Immature natural killer cell (primary cell): ENCODE data around the gene RUNDC1. TPM values are rescaled to one million over a fixed set of nuclear protein-coding genes. Genes with fewer than 3 reads are reported as not detected.

Source experiments
- DNase-seq, 3 donors: peaks; one replicate each; pipeline ENCODE4 v3.0.0; 2022; ENCODE audit warnings: mixed read lengths in 1 of 3
- H3K27ac Mint-ChIP-seq, 6 donors: one replicate each; pipeline ENCODE4 v1.8.0; 2020; ENCODE audit warnings: mixed read lengths in 6 of 6, mild to moderate bottlenecking in 5 of 6, inconsistent platforms in 4 of 6, moderate library complexity in 3 of 6
- H3K27me3 Mint-ChIP-seq, 3 donors: one replicate each; pipeline ENCODE4 v1.8.0; 2020 to 2021; ENCODE audit warnings: low read depth in 3 of 3, mild to moderate bottlenecking in 3 of 3, mixed read lengths in 3 of 3, moderate library complexity in 3 of 3, inconsistent platforms in 1 of 3
- H3K36me3 Mint-ChIP-seq, 3 donors: one replicate each; pipeline ENCODE4 v1.8.0; 2020; ENCODE audit warnings: mixed read lengths in 3 of 3, inconsistent platforms in 2 of 3, mild to moderate bottlenecking in 2 of 3
- H3K4me1 Mint-ChIP-seq, 2 donors: one replicate each; pipeline ENCODE4 v1.8.0; 2020; ENCODE audit warnings: inconsistent platforms in 2 of 2, mild to moderate bottlenecking in 2 of 2, mixed read lengths in 2 of 2, moderate library complexity in 1 of 2
- H3K4me3 Mint-ChIP-seq, 5 donors: one replicate each; pipeline ENCODE4 v1.8.0; 2020; ENCODE audit warnings: mild to moderate bottlenecking in 5 of 5, mixed read lengths in 5 of 5, inconsistent platforms in 3 of 5, moderate library complexity in 3 of 5
- H3K9me3 Mint-ChIP-seq, 6 donors: one replicate each; pipeline ENCODE4 v1.8.0; 2020; ENCODE audit warnings: mild to moderate bottlenecking in 6 of 6, mixed read lengths in 6 of 6, inconsistent platforms in 4 of 6, moderate library complexity in 3 of 6
- polyA plus RNA-seq, 3 donors: library from polyadenylated mRNA; unstranded; fragments of 300-500 nt; fragmentation: Illumina TruSeq; gene quantifications; one replicate each; pipeline ENCODE4 v1.2.3, GENCODE V29; 2021

The RUNDC1 gene
- polyA plus RNA-seq, 3 donors from 2014 or later, result 10.2 to 16.5 (median 13.0) TPM

- Mint-ChIP-seq H3K4me3 (peak overlapping the region in 1 of 5 donors; percentile 16), H3K4me1 (peaks cover 12 to 23% of the 10 kb centered on the region in 2 donors), H3K9me3 (no peaks in the 10 kb centered on the region), H3K36me3 (no peaks in the 10 kb centered on the region), H3K27me3 (peaks cover 0 to 3% (median 3%) of the 10 kb centered on the region in 3 donors), H3K27ac (peak overlapping the region in 2 of 6 donors; percentile 29 to 60)
- peak in 2 of 3 donors; percentile 14 to 18 for DNase-seq
Measured at GRCh38 chr17:43018008-43018853, 37.9 kb downstream of the RUNDC1 start.

GRCh38 chr17:43018932-43019331, 38.6 kb downstream of the RUNDC1 start:
- Mint-ChIP-seq H3K36me3 (no peaks in the 10 kb centered on the region), H3K4me3 (no peak overlapping the region), H3K9me3 (no peaks in the 10 kb centered on the region), H3K27ac (peak overlapping the region in 2 of 6 donors; percentile 15 to 60), H3K4me1 (peaks cover 12 to 26% of the 10 kb centered on the region in 2 donors), H3K27me3 (peaks cover 0 to 3% (median 3%) of the 10 kb centered on the region in 3 donors)
- DNase-seq, result no peak

- H3K36me3 Mint-ChIP-seq, result no peaks in the 10 kb centered on the region
- no peaks in the 10 kb centered on the region for H3K9me3 Mint-ChIP-seq
- H3K4me3 Mint-ChIP-seq, result peak overlapping the region in 4 of 5 donors; percentile 38 to 87 (median 48)
- H3K27me3 Mint-ChIP-seq, result peaks cover 3 to 8% (median 5%) of the 10 kb centered on the region in 3 donors
- peak overlapping the region in 1 of 6 donors; percentile 71 for H3K27ac Mint-ChIP-seq
- no peak for DNase-seq
- H3K4me1 Mint-ChIP-seq, result peaks cover 16 to 29% of the 10 kb centered on the region in 2 donors
Measured at GRCh38 chr17:43019418-43019817, 39.1 kb downstream of the RUNDC1 start.

- peaks cover 23 to 34% of the 10 kb centered on the region in 2 donors for H3K4me1 Mint-ChIP-seq
- H3K9me3 Mint-ChIP-seq, result no peaks in the 10 kb centered on the region
- H3K4me3 Mint-ChIP-seq, result peak overlapping the region; percentile 23 to 87 (median 61)
- H3K27ac Mint-ChIP-seq, result peak overlapping the region in 1 of 6 donors; percentile 22
- no peaks in the 10 kb centered on the region for H3K36me3 Mint-ChIP-seq
- peaks cover 5 to 10% (median 6%) of the 10 kb centered on the region in 3 donors for H3K27me3 Mint-ChIP-seq
- DNase-seq, result no peak
Measured at GRCh38 chr17:43020030-43020621, 39.8 kb downstream of the RUNDC1 start.

- DNase-seq, result peak; percentile 41 to 45 (median 43)
- no peaks in the 10 kb centered on the region for H3K9me3 Mint-ChIP-seq
Measured at GRCh38 chr17:43020789-43021740, 40.7 kb downstream of the RUNDC1 start.

GRCh38 chr17:43021741-43022512, 41.6 kb downstream of the RUNDC1 start, which contains the start of gene VAT1:
Gene VAT1, minus strand, starts transcription at chr17:43022385. Its CDS starts 63 bp downstream, at chr17:43022322.
- peak; percentile 53 to 56 (median 55) for DNase-seq
- Mint-ChIP-seq H3K27me3 (peaks cover 5 to 10% (median 6%) of the 10 kb centered on the region in 3 donors), H3K4me1 (peaks cover 23 to 37% of the 10 kb centered on the region in 2 donors), H3K4me3 (peak within 1 kb of the TSS; percentile 85 to 95 (median 89)), H3K9me3 (no peaks in the 10 kb centered on the region), H3K36me3 (no peaks in the 10 kb centered on the region), H3K27ac (peak within 1 kb of the TSS in 4 of 6 donors; percentile 8 to 85 (median 63))

More at GRCh38 chr17:43020789-43021740, 40.7 kb downstream of the RUNDC1 start:
- H3K4me1 Mint-ChIP-seq, result peaks cover 23 to 37% of the 10 kb centered on the region in 2 donors
- peak overlapping the region; percentile 85 to 95 (median 89) for H3K4me3 Mint-ChIP-seq
- H3K36me3 Mint-ChIP-seq, result no peaks in the 10 kb centered on the region
- peak overlapping the region in 4 of 6 donors; percentile 8 to 85 (median 63) for H3K27ac Mint-ChIP-seq
- peaks cover 5 to 10% (median 6%) of the 10 kb centered on the region in 3 donors for H3K27me3 Mint-ChIP-seq

- H3K9me3 Mint-ChIP-seq, result no peaks in the 10 kb centered on the region
- no peaks in the 10 kb centered on the region for H3K36me3 Mint-ChIP-seq
- peak within 1 kb of the TSS; percentile 48 to 93 (median 86) for H3K27ac Mint-ChIP-seq
- peaks cover 7 to 10% (median 9%) of the 10 kb centered on the region in 3 donors for H3K27me3 Mint-ChIP-seq
- H3K4me1 Mint-ChIP-seq, result peaks cover 17 to 30% of the 10 kb centered on the region in 2 donors
- H3K4me3 Mint-ChIP-seq, result peak within 1 kb of the TSS; percentile 87 to 98 (median 90)
- DNase-seq, result peak; percentile 76 to 77 (median 77)
Measured at GRCh38 chr17:43024407-43025289, 44.3 kb downstream of the RUNDC1 start, which contains the start of gene RND2. Gene RND2, plus strand, starts transcription at chr17:43025231. Its CDS starts 117 bp downstream, at chr17:43025348.

GRCh38 chr17:43025290-43025657, 44.9 kb downstream of the RUNDC1 start:
- Mint-ChIP-seq H3K36me3 (no peaks in the 10 kb centered on the region), H3K9me3 (no peaks in the 10 kb centered on the region), H3K27me3 (peaks cover 7 to 9% (median 7%) of the 10 kb centered on the region in 3 donors), H3K27ac (peak overlapping the region in 3 of 6 donors; percentile 34 to 89 (median 67)), H3K4me3 (peak overlapping the region; percentile 60 to 81 (median 72)), H3K4me1 (peaks cover 17 to 24% of the 10 kb centered on the region in 2 donors)
- no peak for DNase-seq

GRCh38 chr17:43025766-43026537, 45.6 kb downstream of the RUNDC1 start:
- Mint-ChIP-seq H3K27ac (peak overlapping the region in 2 of 6 donors; percentile 27 to 28), H3K4me1 (peaks cover 14 to 20% of the 10 kb centered on the region in 2 donors), H3K4me3 (peak overlapping the region; percentile 50 to 81 (median 72)), H3K27me3 (peaks cover 6 to 9% (median 7%) of the 10 kb centered on the region in 3 donors), H3K9me3 (no peaks in the 10 kb centered on the region), H3K36me3 (no peaks in the 10 kb centered on the region)
- no peak for DNase-seq

GRCh38 chr17:43026595-43026994, 46.2 kb downstream of the RUNDC1 start:
- no peak for DNase-seq
- Mint-ChIP-seq H3K27me3 (peaks cover 6 to 9% (median 7%) of the 10 kb centered on the region in 3 donors), H3K4me3 (peak overlapping the region in 3 of 5 donors; percentile 44 to 50 (median 46)), H3K4me1 (peaks cover 10 to 16% of the 10 kb centered on the region in 2 donors), H3K36me3 (no peaks in the 10 kb centered on the region), H3K27ac (peak overlapping the region in 1 of 6 donors; percentile 32), H3K9me3 (no peaks in the 10 kb centered on the region)
